Peyer's patch (tissue), 4 donors: ENCODE results near the gene POU2AF1. TPM values are rescaled to one million over a fixed set of nuclear protein-coding genes. Genes with fewer than 3 reads are reported as not detected.

Experiments
- DNase-seq, 3 donors: peaks; one replicate each; pipeline ENCODE4 v3.0.0-alpha.2; 2017 to 2019
- H3K27ac ChIP-seq, 4 donors: fragments of 200-600 bp; sonication (generic); one replicate each; pipeline ENCODE4 v1.5.1; 2016 to 2019
- H3K27me3 ChIP-seq, 2 donors: fragments of 200-600 bp; sonication (generic); one replicate each; pipeline ENCODE4 v1.5.1; 2019
- H3K36me3 ChIP-seq, 3 donors: fragments of 200-600 bp; sonication (generic); one replicate each; pipeline ENCODE4 v1.5.1; 2016 to 2019
- H3K4me1 ChIP-seq, 4 donors: fragments of 200-600 bp; sonication (generic); one replicate each; pipeline ENCODE4 v1.5.1; 2016 to 2019
- H3K4me3 ChIP-seq, 4 donors: fragments of 200-600 bp; sonication (generic); 1 replicate in 3 of 4; 2 replicates in 1 of 4; pipeline ENCODE4 v1.5.1; 2016 to 2019; ENCODE audit warnings: mild to moderate bottlenecking in 1 of 4
- H3K9me3 ChIP-seq, 4 donors: fragments of 200-600 bp; sonication (generic); one replicate each; pipeline ENCODE4 v1.5.1; 2016 to 2019; ENCODE audit warnings: mild to moderate bottlenecking in 1 of 4
- POLR2A ChIP-seq, 2 donors: fragments of 450-650 bp; IDR thresholded peaks; one replicate each; pipeline ENCODE4 v1.5.1; 2017; ENCODE audit warnings: antibody characterized with exemption in 2 of 2, mild to moderate bottlenecking in 2 of 2, moderate library complexity in 2 of 2
- total RNA-seq, 4 donors: library from RNA; depleted of rRNA; stranded (reverse); fragments of >200 nt; gene quantifications; one replicate each; pipeline ENCODE4 v1.1.0, GENCODE V29; 2016
- TF ChIP-seq, protein P1 (sequence below), 6 experiments: fragments of 450-650 bp in 4 of 6; fragments of 200-600 bp in 2 of 6; sonication (generic) in 1 of 6; IDR thresholded peaks; one replicate each; pipeline ENCODE4 v1.5.1; 2017 to 2019; ENCODE audit warnings: antibody characterized with exemption in 6 of 6, mild to moderate bottlenecking in 3 of 6, moderate library complexity in 1 of 6

The POU2AF1 gene
- total RNA-seq, 4 donors from 2014 or later, result 5.0 to 33.0 (median 5.4) TPM

DNA sequence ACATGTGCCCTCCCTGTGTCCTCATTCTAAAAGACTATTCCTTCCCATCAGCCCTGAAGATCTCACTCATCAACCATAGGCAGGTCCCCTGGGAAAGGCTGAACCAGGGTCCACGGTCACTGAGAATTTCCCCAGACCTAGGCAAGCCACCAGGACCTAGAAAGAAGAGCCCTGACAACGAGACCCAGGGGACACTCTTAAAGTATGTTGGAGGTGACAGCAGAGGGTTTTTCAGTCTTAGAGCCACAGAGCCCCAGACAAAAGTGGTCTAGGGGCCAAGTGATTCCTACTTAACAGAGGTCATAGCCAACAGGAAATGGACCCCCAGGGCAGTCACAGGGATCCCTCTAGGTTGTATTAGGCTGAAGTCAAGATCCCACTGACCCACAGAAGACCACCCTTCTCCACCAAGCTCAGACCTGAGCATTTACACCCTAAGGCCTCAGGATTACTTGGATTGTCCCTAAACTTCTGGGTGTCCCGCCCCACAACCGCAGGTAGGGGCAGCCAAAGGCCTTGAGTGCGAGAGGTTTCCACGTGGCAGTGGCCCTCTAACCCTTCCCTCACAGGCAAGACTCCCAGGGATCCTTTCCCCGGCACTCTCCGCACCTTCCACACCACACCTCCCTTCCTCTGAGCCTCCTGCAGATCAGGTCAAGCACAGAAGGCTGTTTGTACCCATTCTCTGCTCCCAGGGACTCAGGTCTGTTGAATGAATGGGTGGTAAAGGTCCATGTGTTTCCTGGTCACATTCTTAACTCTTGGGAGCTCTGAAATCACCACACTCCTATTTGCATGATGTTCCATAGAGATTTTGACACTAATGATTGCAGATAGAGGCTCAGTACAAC lies 12.3 kb downstream of the POU2AF1 start:
- TF ChIP-seq, protein P1, sequence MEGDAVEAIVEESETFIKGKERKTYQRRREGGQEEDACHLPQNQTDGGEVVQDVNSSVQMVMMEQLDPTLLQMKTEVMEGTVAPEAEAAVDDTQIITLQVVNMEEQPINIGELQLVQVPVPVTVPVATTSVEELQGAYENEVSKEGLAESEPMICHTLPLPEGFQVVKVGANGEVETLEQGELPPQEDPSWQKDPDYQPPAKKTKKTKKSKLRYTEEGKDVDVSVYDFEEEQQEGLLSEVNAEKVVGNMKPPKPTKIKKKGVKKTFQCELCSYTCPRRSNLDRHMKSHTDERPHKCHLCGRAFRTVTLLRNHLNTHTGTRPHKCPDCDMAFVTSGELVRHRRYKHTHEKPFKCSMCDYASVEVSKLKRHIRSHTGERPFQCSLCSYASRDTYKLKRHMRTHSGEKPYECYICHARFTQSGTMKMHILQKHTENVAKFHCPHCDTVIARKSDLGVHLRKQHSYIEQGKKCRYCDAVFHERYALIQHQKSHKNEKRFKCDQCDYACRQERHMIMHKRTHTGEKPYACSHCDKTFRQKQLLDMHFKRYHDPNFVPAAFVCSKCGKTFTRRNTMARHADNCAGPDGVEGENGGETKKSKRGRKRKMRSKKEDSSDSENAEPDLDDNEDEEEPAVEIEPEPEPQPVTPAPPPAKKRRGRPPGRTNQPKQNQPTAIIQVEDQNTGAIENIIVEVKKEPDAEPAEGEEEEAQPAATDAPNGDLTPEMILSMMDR (IDR thresholded peaks at IDR 0.05), result no peak
- no peak for TF ChIP-seq POLR2A (IDR thresholded peaks at IDR 0.05)
- Histone ChIP-seq H3K36me3 (no peaks in the 10 kb centered on the region), H3K4me3 (no peak overlapping the region), H3K27ac (peak overlapping the region in 2 of 4 donors; percentile 40 to 72), H3K9me3 (no peaks in the 10 kb centered on the region), H3K27me3 (no peaks in the 10 kb centered on the region), H3K4me1 (peaks cover 0 to 11% (median 1%) of the 10 kb centered on the region in 4 donors)
- DNase-seq, result no peak

DNA sequence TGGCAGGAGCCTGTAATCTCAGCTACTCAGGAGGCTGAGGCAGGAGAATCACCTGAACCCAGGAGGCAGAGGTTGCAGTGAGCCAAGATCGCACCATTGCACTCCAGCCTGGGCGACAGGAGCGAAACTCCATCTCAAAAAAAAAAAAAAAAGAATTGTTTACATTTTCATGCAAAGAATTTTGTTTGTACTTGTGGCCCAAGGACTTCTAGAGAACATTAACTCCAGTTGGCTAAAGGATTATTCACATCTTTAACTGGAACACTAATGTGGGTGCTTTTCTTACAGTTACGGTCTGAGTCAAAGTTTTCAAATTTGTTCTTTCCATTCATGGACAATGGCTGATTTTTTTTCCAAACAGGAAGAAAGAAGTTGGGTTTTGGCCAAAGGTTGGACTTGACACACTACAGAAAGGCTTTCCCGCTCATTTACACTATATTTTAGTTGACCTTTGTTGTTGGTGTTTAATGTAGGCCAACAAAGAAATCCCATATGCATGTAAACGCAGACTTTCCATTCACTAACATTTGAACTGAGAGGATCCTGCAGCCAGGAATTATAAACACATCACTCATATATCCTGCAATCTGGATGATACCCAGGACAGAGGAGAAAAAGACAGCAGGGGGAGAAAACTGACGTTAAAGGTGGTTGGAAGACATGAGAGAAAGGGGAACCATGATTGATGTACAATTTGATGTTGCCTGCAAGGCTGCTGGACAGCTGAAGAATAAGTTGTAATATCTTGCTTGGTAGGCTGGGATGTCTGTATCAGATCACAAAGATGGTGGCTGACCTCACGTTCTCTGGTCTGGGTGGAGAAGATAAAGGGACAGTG lies 13.1 kb downstream of the POU2AF1 start:
- Histone ChIP-seq H3K4me3 (no peak overlapping the region), H3K9me3 (no peaks in the 10 kb centered on the region), H3K36me3 (no peaks in the 10 kb centered on the region), H3K27ac (peak overlapping the region in 1 of 4 donors; percentile 72), H3K4me1 (peaks cover 0 to 11% (median 4%) of the 10 kb centered on the region in 4 donors), H3K27me3 (no peaks in the 10 kb centered on the region)
- TF ChIP-seq, protein P1 (IDR thresholded peaks at IDR 0.05), result no peak
- no peak for TF ChIP-seq POLR2A (IDR thresholded peaks at IDR 0.05)
- DNase-seq, result no peak

DNA sequence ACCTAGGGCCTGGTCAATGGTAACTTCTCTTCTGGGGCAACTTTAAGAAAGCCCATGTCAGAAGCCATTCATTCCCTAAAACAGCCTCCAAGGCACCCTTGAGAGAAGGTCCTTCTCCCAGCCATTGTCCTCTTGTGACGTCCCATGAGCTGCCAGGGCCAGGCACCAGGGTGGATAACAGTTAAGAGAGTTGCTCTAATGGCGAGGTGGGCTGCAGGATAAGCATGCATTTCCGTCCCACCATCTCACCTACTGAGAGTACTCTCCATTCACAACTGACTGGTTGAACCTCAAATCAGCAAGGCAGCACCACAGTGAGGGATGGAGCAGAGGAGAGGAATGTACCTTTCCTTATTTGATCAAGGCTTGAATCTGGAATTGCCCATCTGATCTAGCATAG lies 14.6 kb downstream of the POU2AF1 start:
- H3K27me3 ChIP-seq, result no peaks in the 10 kb centered on the region
- no peak overlapping the region for H3K4me3 ChIP-seq
- H3K4me1 ChIP-seq, result peaks cover 3 to 11% (median 10%) of the 10 kb centered on the region in 4 donors
- H3K9me3 ChIP-seq, result no peaks in the 10 kb centered on the region
- no peaks in the 10 kb centered on the region for H3K36me3 ChIP-seq
- TF ChIP-seq, protein P1 (IDR thresholded peaks at IDR 0.05), result no peak
- no peak for TF ChIP-seq POLR2A (IDR thresholded peaks at IDR 0.05)
- peak overlapping the region in 1 of 4 donors; percentile 72 for H3K27ac ChIP-seq
- no peak for DNase-seq

DNA sequence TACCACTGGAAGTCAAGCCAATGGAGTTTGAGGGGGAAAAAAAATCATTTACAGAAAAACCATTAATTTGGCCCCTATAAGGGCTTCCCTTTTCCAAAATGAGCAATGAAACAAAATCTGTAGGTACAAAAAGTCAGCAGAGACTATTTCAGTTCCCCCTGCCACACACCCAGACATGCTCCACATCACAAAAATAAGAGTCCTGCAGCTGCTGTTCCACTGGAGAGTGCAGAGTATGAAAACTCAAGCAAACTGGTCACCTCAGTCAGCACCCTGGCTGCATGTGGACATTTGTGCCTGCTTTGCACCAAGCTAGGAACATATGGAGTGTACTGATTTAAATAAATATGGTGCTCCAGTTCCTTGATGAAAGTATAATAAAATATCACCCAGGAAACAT lies 15.1 kb downstream of the POU2AF1 start:
- Histone ChIP-seq H3K27me3 (no peaks in the 10 kb centered on the region), H3K9me3 (no peaks in the 10 kb centered on the region), H3K27ac (peak overlapping the region in 1 of 4 donors; percentile 72), H3K4me3 (no peak overlapping the region), H3K36me3 (no peaks in the 10 kb centered on the region), H3K4me1 (peaks cover 3 to 11% (median 9%) of the 10 kb centered on the region in 4 donors)
- TF ChIP-seq POLR2A (IDR thresholded peaks at IDR 0.05), result no peak
- TF ChIP-seq, protein P1 (IDR thresholded peaks at IDR 0.05), result no peak
- no peak for DNase-seq

DNA sequence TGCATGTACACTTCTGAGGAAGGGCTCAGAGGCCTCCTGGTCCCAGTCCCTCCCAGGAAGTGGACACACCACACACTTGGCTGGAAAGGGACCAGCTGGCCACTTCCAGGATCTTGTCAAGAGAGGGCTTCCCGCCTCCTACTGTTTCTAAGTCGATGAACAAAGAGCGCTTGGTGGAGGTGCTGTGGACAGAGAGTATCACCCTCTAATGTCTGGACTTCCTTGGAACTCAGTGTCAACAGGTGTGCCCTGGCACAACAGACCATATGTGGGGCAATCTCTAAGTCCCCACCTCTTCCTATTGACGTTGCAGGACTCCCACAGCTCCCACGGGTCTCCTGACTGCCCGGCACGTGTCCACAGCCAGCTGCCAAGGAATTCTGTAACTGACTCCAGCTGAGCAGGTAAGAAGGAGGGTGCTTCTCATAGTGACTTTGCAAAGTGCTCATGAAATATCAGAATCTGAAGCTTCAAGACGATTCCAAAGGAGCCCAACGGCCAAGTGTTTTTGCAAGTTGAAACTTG lies 16.1 kb downstream of the POU2AF1 start:
- no peak overlapping the region for H3K4me3 ChIP-seq
- no peak for TF ChIP-seq POLR2A (IDR thresholded peaks at IDR 0.05)
- TF ChIP-seq, protein P1 (IDR thresholded peaks at IDR 0.05), result no peak
- peaks cover 3 to 11% (median 8%) of the 10 kb centered on the region in 4 donors for H3K4me1 ChIP-seq
- peak overlapping the region in 2 of 4 donors; percentile 40 to 86 for H3K27ac ChIP-seq
- no peaks in the 10 kb centered on the region for H3K27me3 ChIP-seq
- DNase-seq, result no peak
- no peaks in the 10 kb centered on the region for H3K9me3 ChIP-seq
- no peaks in the 10 kb centered on the region for H3K36me3 ChIP-seq
